HG02970 (cell line): ENCODE measurements around the gene LTO1.
"Not testable (repeated sequence)": the region's sequence is repeated elsewhere in the genome, so short reads cannot be mapped to it uniquely, and the experiment has no call there.

Source experiments
- ATAC-seq: cut with Tn5 transposase; IDR thresholded peaks from one replicate; pipeline ENCODE4 v1.9.1; 2021; ENCODE audit warnings: mild to moderate bottlenecking, moderate library complexity, moderate number of reproducible peaks; ENCODE audit not compliant: unreplicated experiment, low FRiP score

LTO1 gene

DNA sequence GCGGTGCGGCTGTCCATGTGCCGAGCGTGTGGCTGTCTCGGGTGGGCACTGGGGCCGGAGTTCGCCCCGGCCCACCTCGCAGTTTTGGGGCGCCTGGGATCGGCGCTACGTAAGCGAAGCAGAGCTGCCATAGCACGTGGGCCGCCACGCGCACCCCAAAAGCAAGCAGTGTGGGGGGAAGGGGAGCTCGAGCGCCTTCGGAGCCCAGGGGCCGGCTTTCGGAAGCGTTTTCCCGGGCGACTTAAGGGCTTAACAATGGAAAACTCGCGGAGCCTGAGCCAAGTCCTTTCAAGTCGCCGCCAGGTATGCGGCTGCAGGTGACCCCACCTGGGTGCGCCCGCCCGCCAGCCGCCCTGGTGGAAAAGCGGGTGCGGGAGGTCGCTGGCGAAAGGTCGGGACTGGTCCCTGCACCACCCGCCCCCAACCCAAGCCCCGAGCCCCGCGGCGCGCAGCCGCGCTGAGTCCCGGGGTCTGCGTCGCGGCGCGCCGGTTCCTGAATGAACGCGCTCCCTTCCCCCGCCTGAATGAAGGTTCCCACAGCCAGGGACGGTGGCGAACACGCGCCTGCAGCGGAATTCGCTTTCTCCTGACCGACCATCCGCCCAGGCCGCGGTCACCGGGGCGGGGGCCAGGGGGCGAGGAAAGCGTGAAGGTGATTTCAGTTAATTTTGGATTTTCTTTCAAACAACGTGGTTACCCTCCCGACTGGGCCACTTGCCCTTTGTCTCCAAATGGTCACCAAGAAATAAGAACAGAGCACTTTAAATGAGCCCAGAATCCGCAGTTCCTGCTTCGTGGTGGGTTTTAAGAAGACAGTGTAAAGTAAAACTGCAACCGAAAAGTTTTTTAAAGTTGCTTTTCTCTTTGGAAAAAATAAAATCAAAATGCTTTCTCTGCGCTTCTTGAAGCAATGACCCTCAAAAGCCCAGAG is 36.9 kb downstream of the LTO1 start:
- ATAC-seq, result no peak

DNA sequence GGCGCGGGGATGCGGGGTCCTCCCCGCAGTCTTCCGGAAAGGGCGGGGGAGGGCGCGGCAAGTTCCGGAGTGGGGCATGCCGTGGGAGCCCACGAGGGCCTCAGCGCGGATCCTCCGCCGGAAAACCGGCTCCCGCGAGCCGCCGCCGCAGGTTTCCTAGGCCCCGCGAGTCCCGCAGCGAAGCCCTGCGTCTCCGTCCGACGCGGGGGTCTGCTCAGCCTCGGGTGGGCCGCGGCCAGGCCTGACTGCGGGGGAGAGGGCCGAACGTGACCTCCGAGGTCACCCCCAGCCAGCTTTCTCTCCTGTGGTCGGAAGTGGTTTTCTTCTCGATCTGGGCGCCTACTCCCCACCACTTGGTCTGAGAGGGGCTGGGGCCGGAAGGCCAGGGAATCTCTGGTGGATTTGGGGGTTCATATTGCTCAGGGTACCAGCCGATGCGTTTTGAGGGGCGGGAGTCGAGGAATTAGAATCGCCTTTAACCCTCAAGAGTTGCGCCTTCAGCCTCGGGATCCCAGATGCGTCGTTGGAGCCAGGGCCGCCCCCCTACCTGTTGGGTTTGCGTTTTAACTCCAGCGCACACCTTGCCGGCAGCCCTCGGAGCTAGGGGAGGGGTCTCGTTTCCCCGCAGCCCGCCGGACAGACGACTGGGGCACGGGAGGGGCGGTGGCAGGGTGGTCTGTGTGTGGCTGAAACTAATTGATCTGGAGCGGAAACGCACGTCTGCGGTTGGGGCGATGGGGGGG is 37.8 kb downstream of the LTO1 start:
- ATAC-seq, result no peak

DNA sequence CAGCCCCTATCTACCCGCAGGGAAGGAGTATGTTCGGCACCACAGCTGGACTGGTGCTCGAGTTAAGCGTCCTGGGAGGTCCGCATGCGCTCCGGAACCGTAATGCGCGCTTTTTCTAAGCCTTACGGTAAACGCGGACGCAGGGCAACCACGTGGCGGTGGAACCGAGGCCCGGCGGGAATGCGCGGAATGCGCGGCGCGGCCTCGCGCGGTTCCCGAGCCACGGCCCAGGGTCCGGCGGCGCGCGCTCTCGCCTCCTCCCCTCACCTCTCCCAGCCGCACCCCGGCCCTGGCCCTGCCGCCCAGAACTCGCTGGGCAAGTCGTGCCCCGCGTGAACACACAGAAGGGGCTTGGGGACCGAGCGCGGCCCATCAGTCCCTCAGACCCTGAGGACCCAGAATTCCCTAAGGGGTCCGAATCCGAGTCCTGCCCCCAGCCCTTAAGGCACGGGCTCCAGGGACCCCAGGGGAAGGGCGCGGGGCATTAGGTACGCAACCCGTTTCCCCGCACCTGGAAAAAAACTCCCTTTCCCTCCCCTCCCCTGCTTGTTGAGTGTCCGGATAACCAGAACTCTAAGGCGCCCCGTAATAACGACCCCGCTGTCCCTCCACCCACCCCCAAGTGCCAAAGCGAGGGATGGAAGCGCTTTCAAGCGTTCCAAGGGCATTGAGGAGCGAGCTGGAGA is 38.5 kb downstream of the LTO1 start:
- no peak for ATAC-seq

DNA sequence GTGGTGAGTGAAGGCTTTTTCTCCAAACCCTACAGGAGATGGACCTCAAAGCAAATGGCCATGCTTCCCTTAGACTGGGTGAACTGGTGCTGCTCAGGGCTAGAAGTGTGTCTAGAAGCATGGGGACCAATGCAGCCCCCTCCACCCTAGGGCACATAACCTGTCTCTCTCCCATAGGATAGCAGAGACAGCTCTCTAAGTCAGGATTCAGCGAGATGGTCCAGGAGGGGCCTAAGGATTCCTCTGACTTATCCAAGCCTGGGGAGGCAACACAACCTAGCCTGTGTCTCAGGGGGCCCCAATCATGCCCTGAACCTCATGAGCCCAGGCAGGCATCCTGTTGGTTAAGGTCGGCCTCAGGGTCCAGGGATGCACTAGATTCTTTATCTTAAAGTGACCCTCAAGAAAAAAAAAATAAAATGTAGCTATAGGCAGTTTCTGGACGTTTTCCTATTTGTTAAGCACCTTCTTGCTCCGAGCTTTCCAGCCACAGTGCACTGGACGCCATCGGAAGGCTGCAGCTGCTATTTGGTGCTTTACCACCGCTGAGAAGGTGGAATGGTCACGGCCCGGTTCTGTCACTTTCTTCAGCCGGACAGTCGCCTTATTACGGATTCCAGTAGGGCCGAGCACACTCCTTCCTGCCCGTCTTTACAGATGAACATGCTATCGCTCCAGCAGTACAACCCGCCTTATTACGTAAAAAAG is 39.2 kb downstream of the LTO1 start:
- no peak for ATAC-seq

DNA sequence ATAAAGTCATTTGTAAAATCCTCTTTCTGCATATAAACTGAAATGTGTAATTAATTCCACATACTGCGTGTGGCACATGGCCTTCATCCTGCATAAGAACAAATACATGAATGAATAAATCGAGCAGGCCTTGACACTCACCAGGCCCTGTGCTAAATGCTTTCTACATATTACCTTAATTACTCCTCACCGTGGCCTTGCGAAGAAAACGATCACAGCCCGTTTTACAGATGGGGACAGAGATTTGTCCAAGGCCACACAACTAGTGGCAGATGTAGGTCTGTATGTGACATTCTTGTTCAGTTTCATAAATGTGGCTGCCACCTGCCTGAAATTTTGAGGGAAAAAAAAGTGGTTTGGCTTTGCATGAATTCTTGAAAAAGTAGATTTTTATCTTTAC is 40.0 kb downstream of the LTO1 start:
- no peak for ATAC-seq

DNA sequence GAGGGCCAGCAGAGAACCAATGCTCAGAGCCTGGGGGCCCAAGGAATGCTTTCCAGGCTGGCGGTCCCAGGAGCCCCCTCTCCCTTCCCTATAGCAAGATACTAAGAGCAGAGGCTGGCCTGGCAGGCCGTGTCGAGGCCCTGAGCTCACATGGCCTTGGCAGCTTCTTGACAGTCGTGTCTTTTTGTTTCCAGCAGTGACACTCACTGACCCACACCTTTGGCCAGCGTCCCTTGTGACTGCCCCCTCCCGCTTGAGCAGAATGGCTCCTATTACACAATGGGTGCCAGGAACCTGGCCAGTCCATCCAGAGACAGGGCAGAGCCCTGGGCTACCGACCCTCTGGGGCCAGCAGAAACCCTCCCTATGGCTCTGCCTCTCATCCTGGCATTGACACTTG is 40.6 kb downstream of the LTO1 start:
- ATAC-seq, result no peak

DNA sequence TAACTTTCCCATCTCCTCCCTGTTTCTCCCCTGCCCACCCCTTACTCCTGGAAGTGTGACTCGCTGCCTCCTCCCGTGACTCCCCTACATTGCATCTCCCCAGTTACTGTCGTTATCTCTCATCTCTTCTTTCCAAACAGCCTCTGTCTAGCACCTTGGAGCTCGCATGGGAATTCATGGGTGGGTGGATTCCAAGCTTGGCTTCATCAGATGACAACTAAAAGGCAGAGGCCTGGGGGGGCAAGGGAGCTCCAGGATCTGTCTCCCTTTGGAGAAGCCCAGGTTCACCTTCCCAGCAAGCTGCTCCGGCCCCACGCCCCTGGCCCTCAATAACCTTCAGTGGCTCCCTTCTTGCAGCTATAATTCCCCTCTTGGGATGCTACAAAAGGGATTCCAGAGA is 41.1 kb downstream of the LTO1 start:
- ATAC-seq, result no peak

DNA sequence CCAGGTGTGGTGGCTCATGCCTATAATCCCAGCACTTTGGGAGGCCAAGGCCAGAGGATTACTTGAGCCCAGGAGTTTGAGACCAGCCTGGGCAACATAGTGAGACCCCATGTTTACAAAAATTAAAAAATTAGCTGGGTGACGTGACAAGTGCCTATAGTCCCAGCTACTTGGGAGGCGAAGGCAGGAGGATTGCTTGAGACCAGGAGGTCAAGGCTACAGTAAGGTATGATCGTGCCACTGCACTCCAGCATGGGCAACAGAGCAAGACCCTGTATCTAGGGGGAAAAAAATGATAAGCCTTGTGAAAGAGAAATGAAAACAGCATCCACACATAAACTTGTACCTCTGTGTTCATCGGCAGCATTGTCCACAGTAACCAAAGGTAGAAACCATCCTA is 42.3 kb downstream of the LTO1 start:
- ATAC-seq, result no peak

DNA sequence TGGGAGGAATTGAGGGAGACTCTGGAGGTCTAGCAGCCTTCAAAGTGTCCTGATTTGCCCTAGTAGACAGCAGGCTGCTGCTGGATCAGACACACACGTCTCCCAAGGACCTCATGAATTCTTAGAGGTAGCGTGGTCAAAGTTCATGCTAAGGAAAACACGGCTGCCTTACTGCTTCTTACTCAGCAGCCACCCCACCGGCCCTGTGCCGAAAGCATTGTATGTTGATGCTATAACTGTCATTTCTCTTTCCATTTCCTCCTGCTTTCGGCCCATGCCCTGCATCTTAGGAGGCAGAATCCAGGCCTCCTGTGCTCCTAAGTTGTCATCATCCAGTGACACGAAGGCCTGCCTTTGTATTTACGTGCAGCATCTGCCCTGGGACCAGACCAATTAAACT is 44.7 kb downstream of the LTO1 start:
- no peak for ATAC-seq

DNA sequence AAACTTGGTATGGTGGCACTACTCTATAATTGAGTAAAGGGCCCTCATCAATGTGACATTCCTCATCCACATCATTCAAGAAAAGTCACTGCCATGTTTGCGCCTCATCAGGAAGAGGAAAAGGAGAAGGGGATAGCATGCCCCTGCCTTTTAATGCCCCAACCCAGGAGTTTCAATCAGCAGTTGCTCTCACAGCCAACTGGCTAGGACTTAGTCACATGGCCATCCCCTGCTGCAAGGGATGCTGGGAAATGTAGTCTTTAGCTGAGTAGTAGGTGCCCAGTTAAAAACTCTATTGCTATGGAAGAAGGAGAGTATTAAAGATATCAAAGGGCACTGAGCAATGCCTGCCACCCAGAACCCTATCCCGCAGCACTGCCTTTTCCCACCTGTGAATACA is 45.1 kb downstream of the LTO1 start:
- ATAC-seq, result no peak

DNA sequence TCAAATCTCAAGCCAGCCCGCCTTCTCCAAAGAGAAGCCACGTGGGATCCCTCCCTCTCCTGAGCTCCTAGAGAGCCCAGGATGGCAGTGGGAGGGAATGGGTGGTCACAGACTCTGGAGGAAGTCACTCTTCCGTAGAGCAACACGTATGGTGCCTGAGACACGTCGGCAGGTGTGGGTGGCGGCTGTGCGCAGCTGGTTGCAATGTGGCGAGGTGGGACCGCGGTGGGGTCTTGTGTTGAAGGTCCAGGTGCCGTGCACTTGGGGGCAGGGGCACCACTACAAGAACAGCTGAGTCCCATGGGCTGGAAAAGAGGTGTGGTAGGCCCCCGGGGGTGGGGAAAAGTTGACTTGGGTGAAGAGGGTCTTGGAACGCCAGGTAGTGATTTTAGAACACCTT is 47.6 kb downstream of the LTO1 start:
- ATAC-seq, result no peak

DNA sequence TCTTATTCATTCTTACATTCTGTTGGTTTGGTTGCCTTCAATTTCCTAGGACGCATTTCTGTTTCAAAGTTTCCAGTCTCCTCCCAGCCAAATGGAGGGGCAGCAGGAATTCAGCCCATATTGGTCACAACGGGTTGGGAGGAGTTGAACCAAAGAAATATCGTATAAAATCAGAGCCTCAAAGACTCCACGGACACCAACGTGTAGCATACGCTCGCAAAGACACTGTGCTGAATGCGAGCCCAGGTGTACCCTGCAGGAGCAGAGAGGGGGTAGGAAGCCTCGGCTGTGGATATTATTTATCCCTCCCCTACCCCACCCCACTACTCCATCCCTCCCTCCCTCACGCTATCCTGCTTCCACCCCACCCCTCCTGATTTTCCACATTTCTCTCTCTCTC is 49.7 kb downstream of the LTO1 start:
- no peak for ATAC-seq

DNA sequence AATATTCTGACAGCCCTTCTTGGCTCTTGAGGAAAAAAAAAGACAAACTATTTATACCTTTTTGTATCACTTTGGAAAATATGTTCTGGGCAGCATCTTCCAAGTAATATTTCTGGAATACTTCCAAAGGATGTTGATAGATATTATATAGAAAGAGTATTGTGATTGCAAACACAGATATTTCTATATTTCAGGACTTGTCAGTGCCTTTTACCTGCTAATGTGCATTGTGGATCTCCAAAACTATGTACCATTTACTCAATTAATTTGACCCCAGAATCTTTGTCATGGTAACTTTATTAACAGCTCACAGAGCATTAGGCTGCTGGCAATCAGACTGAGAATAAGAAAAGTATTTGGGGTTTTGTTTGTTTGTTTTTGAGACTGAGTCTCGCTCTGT is 50.9 kb downstream of the LTO1 start:
- ATAC-seq, result no peak

DNA sequence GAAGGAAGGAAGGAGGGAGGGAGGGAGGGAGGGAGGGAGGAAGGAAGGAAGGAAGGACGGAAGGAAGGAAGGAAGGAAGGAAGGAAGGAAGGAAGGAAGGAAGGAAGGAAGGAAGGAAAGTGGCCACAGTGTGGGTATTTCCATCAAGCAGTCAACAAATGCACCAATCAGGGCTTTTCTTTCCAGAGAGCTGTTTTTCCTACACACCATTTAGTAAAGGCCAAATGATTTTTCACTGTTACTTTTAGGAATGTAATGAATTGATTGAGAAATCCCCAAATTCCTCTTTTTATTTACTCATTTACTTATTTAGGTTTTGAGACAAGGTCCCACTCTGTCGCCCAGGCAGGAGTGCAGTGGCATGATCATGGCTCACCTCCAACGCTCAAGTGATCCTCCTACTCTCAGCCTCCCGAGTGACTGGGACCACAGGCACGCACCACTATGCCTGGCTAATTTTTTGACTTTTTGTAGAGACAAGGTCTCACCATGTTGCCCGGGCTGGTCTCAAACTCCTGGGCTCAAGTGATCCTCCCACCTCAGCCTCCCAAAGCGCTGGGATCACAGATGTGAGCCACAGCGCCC is 53.0 kb downstream of the LTO1 start:
- not testable (repeated sequence) for ATAC-seq

DNA sequence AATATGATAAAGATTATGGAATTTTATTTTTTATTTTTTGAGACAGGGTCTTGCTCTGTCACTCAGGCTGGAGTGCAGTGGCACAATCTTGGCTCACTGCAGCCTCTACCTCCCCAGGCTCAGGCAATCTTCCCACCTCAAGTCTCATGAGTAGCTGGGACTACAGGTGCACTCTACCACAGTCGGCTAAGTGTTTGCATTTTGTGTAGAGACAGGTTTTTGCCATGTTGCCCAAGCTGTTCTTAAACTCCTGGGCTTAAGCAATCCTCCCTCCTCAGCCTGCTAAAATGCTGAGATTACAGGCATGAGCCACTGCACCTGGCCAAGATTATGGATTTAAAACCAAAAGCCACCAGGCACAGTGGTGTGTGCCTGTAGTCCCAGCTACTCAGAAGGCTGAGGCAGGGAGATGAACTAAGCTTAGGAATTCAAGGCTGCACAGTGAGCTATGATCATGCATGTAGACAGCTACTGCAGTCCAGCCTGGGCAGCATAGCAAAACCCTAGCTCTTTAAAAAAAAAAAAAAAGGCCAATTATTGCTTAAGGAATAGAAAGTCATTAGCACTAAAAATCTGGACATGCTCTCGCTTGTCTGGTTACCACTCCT is 54.4 kb downstream of the LTO1 start:
- no peak for ATAC-seq

DNA sequence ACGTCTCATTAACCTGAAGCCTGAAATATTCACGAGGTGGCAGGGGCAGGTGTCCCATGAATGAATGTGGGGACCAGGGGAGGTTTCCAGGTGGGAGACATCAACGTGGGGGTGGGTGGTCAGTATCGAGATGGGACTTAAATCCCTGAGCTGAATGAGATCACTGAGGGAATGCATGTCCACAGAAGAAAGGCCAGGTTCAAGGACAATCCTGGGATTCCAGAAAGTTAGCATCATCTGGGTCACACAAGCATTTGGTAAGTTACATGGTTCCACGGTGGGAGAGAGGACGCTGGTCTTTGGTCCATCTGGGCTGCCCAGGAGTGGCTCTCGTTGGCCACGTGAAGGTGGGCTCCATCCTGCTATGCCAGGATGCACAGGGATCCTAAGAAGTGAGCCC is 56.9 kb downstream of the LTO1 start:
- no peak for ATAC-seq

DNA sequence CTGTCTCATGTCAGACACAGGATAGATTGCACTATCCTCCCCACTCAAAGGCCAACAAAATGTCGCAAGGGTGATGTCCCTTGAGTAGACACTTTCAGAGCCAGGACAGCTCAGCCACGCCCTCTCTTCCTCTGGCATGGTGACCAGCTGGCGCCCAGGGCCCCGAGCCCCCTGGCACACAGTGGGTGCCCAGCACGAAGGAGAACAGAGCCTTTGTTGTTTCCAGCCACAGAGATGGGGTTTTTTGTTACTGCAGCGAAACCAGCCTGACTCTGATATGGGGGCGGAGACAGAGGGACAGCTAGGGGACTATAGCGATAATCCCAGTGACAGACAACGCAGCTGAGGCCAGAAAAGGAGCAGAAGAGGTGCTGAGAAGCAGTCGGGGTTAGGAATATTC is 57.5 kb downstream of the LTO1 start:
- ATAC-seq, result no peak

DNA sequence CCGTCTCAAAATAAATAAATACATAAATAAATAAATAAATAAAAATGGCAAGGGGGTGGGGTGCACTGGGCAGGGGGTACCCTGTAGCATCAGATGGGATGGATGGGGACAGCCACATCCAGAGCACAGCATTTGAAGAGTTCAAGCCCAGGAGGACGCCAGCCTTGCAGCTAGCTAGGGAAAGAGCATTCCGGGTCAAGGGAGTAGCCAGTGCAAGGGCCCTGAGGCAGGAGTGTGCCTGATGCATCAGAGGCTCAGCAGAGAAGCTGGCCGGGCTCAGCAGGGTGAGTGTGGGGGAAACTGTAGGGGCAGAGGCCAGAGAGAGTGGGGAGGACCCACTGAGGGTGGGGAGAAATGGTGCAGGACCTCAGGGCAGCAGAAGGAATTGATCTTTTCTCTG is 57.9 kb downstream of the LTO1 start:
- ATAC-seq, result no peak
